K562 (cell line): ENCODE measurements around the gene OR6V1. TPM values are rescaled to one million over a fixed set of nuclear protein-coding genes. Genes with fewer than 3 reads are reported as not detected.

Source experiments
- ATAC-seq: fragments of 200-7000 bp; cut with Tn5 transposase; 3 replicates; pipeline ENCODE4 v1.9.1; 2020; ENCODE audit warnings: moderate library complexity
- BruUV-seq: library from RNA; stranded (reverse); fragments of 400-500 nt; replicated peaks from 2 replicates; lab custom pipeline; 2021; lab: Mats Ljungman, UMichigan
- CTCF ChIA-PET: fragments of 300-600 bp; formaldehyde crosslinking; extraction: SDS; loops from one replicate; lab custom pipeline; 2021; ENCODE audit warnings: low intra/inter-chr PET ratio; lab: Yijun Ruan, JAX
- POLR2A ChIA-PET: fragments of 300-600, 350-650 bp; sonication (Branson Sonifier 250); formaldehyde crosslinking; extraction: SDS; loops from one replicate; lab custom pipeline; 2021; ENCODE audit warnings: antibody characterized with exemption, inconsistent platforms; lab: Yijun Ruan, JAX
- DNase-seq, 4 experiments: peaks; one replicate each; pipeline versions ENCODE4 v3.0.0 to v3.0.0-alpha.2; 2011 to 2018; ENCODE audit warnings: low spot score in 3 of 4, mixed read lengths in 3 of 4; ENCODE audit errors: extremely low read depth in 1 of 4
- FAIRE-seq: peaks from 2 replicates; lab custom pipeline; 2011; peaks lifted over from hg19 to GRCh38; lab: Jason Lieb, UNC
- H2AFZ ChIP-seq: 2 replicates; pipeline ENCODE4 v1.6.0; 2011; ENCODE audit warnings: low read depth, low read length, control low read depth, inconsistent platforms
- H3K27ac ChIP-seq: fragments of 200-600 bp; 3 replicates; pipeline ENCODE4 v1.8.0; 2011; ENCODE audit warnings: low read depth, mild to moderate bottlenecking, control low read depth, inconsistent platforms, low read length, moderate library complexity, mixed read lengths; ENCODE audit errors: extremely low read depth
- H3K27me3 ChIP-seq, 2 experiments: fragments of 300-600 bp in 1 of 2; 2 replicates in 1 of 2; 3 replicates in 1 of 2; pipeline versions ENCODE4 v1.6.0 to v1.8.0; 2011; ENCODE audit warnings: inconsistent platforms in 2 of 2, low read length in 2 of 2, mild to moderate bottlenecking in 1 of 2, mixed read lengths in 1 of 2, moderate library complexity in 1 of 2; ENCODE audit not compliant: control insufficient read depth in 2 of 2, insufficient read depth in 2 of 2
- H3K36me3 ChIP-seq: fragments of 300-600 bp; 3 replicates; pipeline ENCODE4 v1.8.0; 2011; ENCODE audit warnings: mild to moderate bottlenecking, low read length, inconsistent platforms; ENCODE audit not compliant: control insufficient read depth, insufficient read depth
- H3K4me1 ChIP-seq, 2 experiments: fragments of 200-600 bp in 1 of 2; replicated peaks in 1 of 2; 2 replicates in 1 of 2; 3 replicates in 1 of 2; pipeline versions ENCODE4 v1.5.1 to v1.8.0; 2011; ENCODE audit warnings: inconsistent platforms in 2 of 2, low read length in 2 of 2, mild to moderate bottlenecking in 1 of 2, mixed read lengths in 1 of 2, moderate library complexity in 1 of 2; ENCODE audit not compliant: control insufficient read depth in 2 of 2, insufficient read depth in 2 of 2
- H3K4me2 ChIP-seq: 2 replicates; pipeline ENCODE4 v1.6.1; 2011; ENCODE audit warnings: low read length, control low read depth, inconsistent platforms, mixed read lengths; ENCODE audit not compliant: insufficient read depth
- H3K4me3 ChIP-seq: fragments of 200-600 bp; sonication (generic), shearing (Covaris generic); 2 replicates; pipeline ENCODE4 v1.5.1; 2016; ENCODE audit warnings: control low read depth, inconsistent platforms
- H3K79me2 ChIP-seq: fragments of 200-600 bp; 3 replicates; pipeline ENCODE4 v1.8.0; 2011; ENCODE audit warnings: low read length, inconsistent platforms; ENCODE audit not compliant: control insufficient read depth, insufficient read depth
- H3K9ac ChIP-seq, 2 experiments: 2 replicates each; pipeline versions ENCODE4 v1.6.0 to v1.6.1; 2011; ENCODE audit warnings: low read depth in 2 of 2, low read length in 2 of 2, control low read depth in 1 of 2, inconsistent platforms in 1 of 2, mild to moderate bottlenecking in 1 of 2, mixed read lengths in 1 of 2; ENCODE audit not compliant: insufficient read depth in 1 of 2
- H3K9me1 ChIP-seq: one replicate; pipeline ENCODE4 v1.6.0; 2011; ENCODE audit warnings: inconsistent platforms, mild to moderate bottlenecking, low read length, moderate library complexity; ENCODE audit not compliant: control insufficient read depth, insufficient read depth
- H3K9me3 ChIP-seq: replicated peaks from 2 replicates; pipeline ENCODE4 v1.5.1; 2011; ENCODE audit warnings: low read depth, low read length, inconsistent platforms; ENCODE audit not compliant: control insufficient read depth, insufficient read depth
- H4K20me1 ChIP-seq: replicated peaks from 2 replicates; pipeline ENCODE4 v1.6.1; 2011; ENCODE audit warnings: low read length, inconsistent platforms, mixed read lengths; ENCODE audit not compliant: control insufficient read depth, insufficient read depth
- CAMTA2 ChIP-seq: fragments of 250-450 bp; sonication (Bioruptor Pico); conservative IDR thresholded peaks from 2 replicates; pipeline ENCODE4 v1.5.1; 2022
- CBFA2T3 ChIP-seq: fragments of 450-650 bp; IDR thresholded peaks from 2 replicates; pipeline ENCODE4 v1.6.1; 2017
- ESRRA ChIP-seq: fragments of 450-650 bp; IDR thresholded peaks from 2 replicates; pipeline ENCODE4 v1.6.1; 2014; ENCODE audit warnings: low read depth, mild to moderate bottlenecking, moderate library complexity, borderline replicate concordance
- HNRNPUL1 ChIP-seq: fragments of 200-400 bp; formaldehyde crosslinking; IDR thresholded peaks from 2 replicates; pipeline ENCODE4 v1.6.1; 2017; ENCODE audit warnings: low read length
- L3MBTL2 ChIP-seq: fragments of 450-650 bp; IDR thresholded peaks from 2 replicates; pipeline ENCODE4 v1.6.1; 2016; ENCODE audit warnings: mild to moderate bottlenecking, moderate library complexity
- LARP7 ChIP-seq: fragments of 450-650 bp; IDR thresholded peaks from 2 replicates; pipeline ENCODE4 v1.6.1; 2016
- NFE2L1 ChIP-seq: fragments of 450-650 bp; IDR thresholded peaks from 2 replicates; pipeline ENCODE4 v1.6.1; 2016; ENCODE audit warnings: missing genetic modification characterization, low read depth, mild to moderate bottlenecking, missing compliant biosample characterization, moderate library complexity, borderline replicate concordance
- PKNOX1 ChIP-seq: fragments of 450-650 bp; IDR thresholded peaks from 2 replicates; pipeline ENCODE4 v1.6.1; 2016
- RAD51 ChIP-seq: fragments of 450-650 bp; IDR thresholded peaks from 2 replicates; pipeline ENCODE4 v1.7.1; 2016; ENCODE audit warnings: low read depth, mild to moderate bottlenecking, borderline replicate concordance
- ZNF318 ChIP-seq, 2 experiments: fragments of 450-650 bp; IDR thresholded peaks; 2 replicates each; pipeline ENCODE4 v1.6.1; 2016; ENCODE audit warnings: mild to moderate bottlenecking in 2 of 2, borderline replicate concordance in 1 of 2, low read depth in 1 of 2, moderate library complexity in 1 of 2
- WGBS: fragments of 100-300 bp; shearing (Covaris generic); methylation state at CpG from one replicate; pipeline ENCODE4 v1.1.6; 2016; ENCODE audit warnings: low coverage, mixed read lengths; ENCODE audit not compliant: insufficient coverage; ENCODE audit errors: missing lambda C conversion rate; 5-methylcytosine and 5-hydroxymethylcytosine counted together
- in situ Hi-C: fragments of 300-500 bp; cut with MboI; formaldehyde crosslinking; loops from 4 replicates; pipeline ENCODE4 v1.15.0; 2018; ENCODE audit warnings: inconsistent platforms, mixed read lengths
- intact Hi-C: fragments of 100-400 bp; cut with micrococcal nuclease; formaldehyde crosslinking; loops from 2 replicates; pipeline ENCODE4 v1.14.2; 2022
- polyA plus RNA-seq, 8 experiments: library from polyadenylated mRNA; depleted of rRNA in 4 of 8; stranded (reverse) in 5 of 8; unstranded in 3 of 8; fragments of >200 nt; fragmentation: Nextera tagmentation in 2 of 8; fragmentation: Illumina TruSeq in 1 of 8; extraction: Ambion mirVana in 2 of 8; extraction: Trizol in 1 of 8; gene quantifications; 2 replicates each; pipeline versions ENCODE4 v1.2.1 to v1.2.3, GENCODE V29; 2011 to 2014; ENCODE audit warnings: inconsistent platforms in 1 of 8, missing spikeins in 1 of 8
- total RNA-seq, 7 experiments: library from RNA; depleted of rRNA in 6 of 7; stranded (reverse); fragments of >200 nt in 6 of 7; fragmentation: Illumina TruSeq in 2 of 7; extraction: Trizol in 2 of 7; gene quantifications; 2 replicates each; pipeline versions ENCODE4 v1.2.1 to v1.2.3, GENCODE V29; 2011 to 2021; ENCODE audit warnings: low replicate concordance in 1 of 7

Gene OR6V1
- total and polyA plus RNA-seq, 9 of the 15 experiments (the other 6 are each of a cell fraction or from before 2014, with no cell fraction given) = not detected

GRCh38 chr7:143068446-143068845 is 16.3 kb downstream of the OR6V1 start:
- Histone ChIP-seq H3K4me1 (no peaks in the 10 kb centered on the region), H3K27me3 (0 out of 5 replicates have a peak, but pooled peaks cover 0 to 7% of the 10 kb centered on the region in 2 experiments), H4K20me1 (no peaks in the 10 kb centered on the region), H3K9ac (no peak overlapping the region), H3K9me3 (no peaks in the 10 kb centered on the region), H3K79me2 (no peaks in the 10 kb centered on the region), H3K27ac (no peak overlapping the region), H3K4me3 (no peak overlapping the region), H3K4me2 (no peak overlapping the region), H2AFZ (no peak overlapping the region)
- in situ Hi-C loops = no loop called here
- WGBS = 0% methylated on average over 2 of the region's 2 CpGs
- POLR2A ChIA-PET = interaction anchor here (1.5 kb wide), 1 partner anchor 8 kb away, joined by 5 read pairs; no protein-coding TSS in a partner anchor
- no peak for ATAC-seq
- TF ChIP-seq NFE2L1 (tag) = no peak
- TF ChIP-seq L3MBTL2 = no peak
- no peak for TF ChIP-seq ESRRA
- TF ChIP-seq CAMTA2 (CRISPR knock-in tag) = no peak
- TF ChIP-seq PKNOX1 = no peak
- no peak for TF ChIP-seq RAD51
- TF ChIP-seq HNRNPUL1 = no peak
- no peak for TF ChIP-seq ZNF318 (IDR thresholded peaks at IDR 0.05; ENCODE audit: borderline replicate concordance in 1 of 2, low read depth in 1 of 2)
- TF ChIP-seq CBFA2T3 = no peak
- no peak for TF ChIP-seq LARP7
- TF ChIP-seq, all 486 proteins: peak for 0
- no peak for DNase-seq
- no peak for FAIRE-seq
- H3K36me3 ChIP-seq = no peaks in the 10 kb centered on the region
- intact Hi-C loops = no loop called here
- no TSS peak for BruUV-seq
- H3K9me1 ChIP-seq = no peaks in the 10 kb centered on the region
- CTCF ChIA-PET = no interaction called here
